A673 (cell line): Measurements from ENCODE around the gene GNAQ. TPM values are rescaled to one million over a fixed set of nuclear protein-coding genes. Genes with fewer than 3 reads are reported as not detected.

Source experiments
- BruUV-seq: library from RNA; stranded (reverse); fragments of 400-500 nt; replicated peaks from 2 replicates; lab custom pipeline; 2021; lab: Mats Ljungman, UMichigan
- CTCF ChIA-PET: fragments of 300-600 bp; sonication (Branson Sonifier 250); formaldehyde crosslinking; loops from one replicate; lab custom pipeline; 2022; ENCODE audit warnings: antibody characterized with exemption; lab: Charles Lee
- POLR2A ChIA-PET: fragments of 300-600 bp; sonication (Branson Sonifier 250); formaldehyde crosslinking; loops from one replicate; lab custom pipeline; 2022; ENCODE audit warnings: antibody characterized with exemption; ENCODE audit not compliant: low non-redundant PET; lab: Charles Lee
- DNase-seq: peaks from one replicate; pipeline ENCODE4 v3.0.0-alpha.2; 2015; ENCODE audit warnings: low spot score
- H3K27ac ChIP-seq: fragments of 200-600 bp; sonication (generic); 2 replicates; pipeline ENCODE4 v1.5.1; 2016; ENCODE audit warnings: mixed run types, low read depth, mild to moderate bottlenecking, mixed read lengths, antibody characterized with exemption, low read length; ENCODE audit not compliant: poor library complexity, severe bottlenecking
- H3K27me3 ChIP-seq: fragments of 200-600 bp; sonication (generic); replicated peaks from 2 replicates; pipeline ENCODE4 v1.6.1; 2017; ENCODE audit warnings: mixed run types, low read depth, mild to moderate bottlenecking, mixed read lengths, antibody characterized with exemption, low read length; ENCODE audit not compliant: insufficient read depth, poor library complexity
- H3K36me3 ChIP-seq: fragments of 200-600 bp; sonication (generic); 2 replicates; pipeline ENCODE4 v1.6.1; 2016; ENCODE audit warnings: mixed run types, mild to moderate bottlenecking, mixed read lengths, antibody characterized with exemption, low read length; ENCODE audit not compliant: insufficient read depth, poor library complexity, severe bottlenecking
- H3K4me1 ChIP-seq: fragments of 200-600 bp; sonication (generic); 2 replicates; pipeline ENCODE4 v1.6.1; 2017; ENCODE audit warnings: mixed run types, mild to moderate bottlenecking, mixed read lengths, antibody characterized with exemption, low read length; ENCODE audit not compliant: insufficient read depth, poor library complexity, severe bottlenecking
- H3K4me3 ChIP-seq: fragments of 200-600 bp; sonication (generic); 2 replicates; pipeline ENCODE4 v1.5.1; 2016; ENCODE audit warnings: low read depth, mixed run types, mild to moderate bottlenecking, mixed read lengths, low read length; ENCODE audit not compliant: poor library complexity, severe bottlenecking
- H3K9me3 ChIP-seq: fragments of 200-600 bp; sonication (generic); 2 replicates; pipeline ENCODE4 v1.6.1; 2016; ENCODE audit warnings: mixed run types, low read depth, mild to moderate bottlenecking, mixed read lengths, antibody characterized with exemption, low read length; ENCODE audit not compliant: poor library complexity, severe bottlenecking
- CTCF ChIP-seq: fragments of 300-800, 200-600 bp; sonication (generic); conservative IDR thresholded peaks from 2 replicates; pipeline ENCODE4 v1.5.1; 2017; ENCODE audit warnings: low read depth, mild to moderate bottlenecking, antibody characterized with exemption, low read length, moderate library complexity, mixed read lengths
- EZH2 ChIP-seq: fragments of 200-600 bp; sonication (generic); IDR thresholded peaks from 2 replicates; pipeline ENCODE4 v1.6.1; 2017; ENCODE audit warnings: borderline replicate concordance, low read depth, mild to moderate bottlenecking, mixed read lengths, antibody characterized with exemption, low read length; ENCODE audit not compliant: poor library complexity, severe bottlenecking
- intact Hi-C: fragments of 100-400 bp; cut with micrococcal nuclease; formaldehyde crosslinking; loops from one replicate; pipeline ENCODE4 v1.10.0; 2022; ENCODE audit not compliant: unreplicated experiment
- total RNA-seq: library from RNA; stranded (reverse); gene quantifications from 2 replicates; pipeline ENCODE4 v1.2.3, GENCODE V29; 2021

Gene GNAQ
- total RNA-seq, 1 experiment from 2014 or later = 69.9 TPM

- ChIA-PET CTCF (no interaction called here), POLR2A (no interaction called here)
- no TSS peak for BruUV-seq
- no peak for TF ChIP-seq EZH2
- TF ChIP-seq CTCF = no peak
- no peaks in the 10 kb centered on the region for H3K9me3 ChIP-seq
- peak overlapping the region; percentile 39 for H3K27ac ChIP-seq
- H3K27me3 ChIP-seq = no peaks in the 10 kb centered on the region
- H3K4me1 ChIP-seq = peaks cover 72% of the 10 kb centered on the region
- DNase-seq = no peak
- H3K36me3 ChIP-seq = no peaks in the 10 kb centered on the region
- H3K4me3 ChIP-seq = peak overlapping the region; percentile 0
- intact Hi-C loops = loop anchor here (10.0 kb wide), 1 partner anchor 132 kb away; no protein-coding TSS in a partner anchor
Observed at GRCh38 chr9:78026416-78026815, 5.2 kb downstream of the GNAQ start.

GRCh38 chr9:78025186-78025585 lies 6.4 kb downstream of the GNAQ start:
- CTCF ChIA-PET = no interaction called here
- no peak for TF ChIP-seq EZH2
- no peak for TF ChIP-seq CTCF
- BruUV-seq = no TSS peak
- intact Hi-C loops = loop anchor here (10.0 kb wide), 1 partner anchor 130 kb away; no protein-coding TSS in a partner anchor
- Histone ChIP-seq H3K27ac (peak overlapping the region; percentile 39), H3K27me3 (no peaks in the 10 kb centered on the region), H3K36me3 (no peaks in the 10 kb centered on the region), H3K4me3 (no peak overlapping the region), H3K9me3 (no peaks in the 10 kb centered on the region), H3K4me1 (peaks cover 78% of the 10 kb centered on the region)
- POLR2A ChIA-PET = no interaction called here
- DNase-seq = no peak

- intact Hi-C loops = loop anchor here (10.0 kb wide), 1 partner anchor 128 kb away; no protein-coding TSS in a partner anchor
- Histone ChIP-seq H3K27me3 (no peaks in the 10 kb centered on the region), H3K4me1 (peaks cover 81% of the 10 kb centered on the region), H3K4me3 (peak overlapping the region; percentile 5), H3K9me3 (no peaks in the 10 kb centered on the region), H3K27ac (peak overlapping the region; percentile 26), H3K36me3 (no peaks in the 10 kb centered on the region)
- DNase-seq = peak; percentile 40
- POLR2A ChIA-PET = no interaction called here
- BruUV-seq = no TSS peak
- CTCF ChIA-PET = no interaction called here
- no peak for TF ChIP-seq EZH2
Observed at GRCh38 chr9:78023003-78023741, 8.4 kb downstream of the GNAQ start.
